22Rv1 (cell line): ENCODE measurements around the gene TSPAN4.
A peak's percentile ranks its signal among the peaks of the same experiment; 100 is the strongest.

ENCODE experiments used
- H3K27ac ChIP-seq: fragments of 450-650 bp; 2 replicates; pipeline ENCODE4 v1.5.1; 2017
- ZFX ChIP-seq: fragments of 450-650 bp; IDR thresholded peaks from 2 replicates; pipeline ENCODE4 v1.6.1; 2017; ENCODE audit warnings: antibody characterized with exemption, borderline replicate concordance
- TF ChIP-seq, protein P1 (sequence below): fragments of 450-650 bp; IDR thresholded peaks from 2 replicates; pipeline ENCODE4 v1.5.1; 2017; ENCODE audit warnings: mild to moderate bottlenecking

Gene TSPAN4

DNA sequence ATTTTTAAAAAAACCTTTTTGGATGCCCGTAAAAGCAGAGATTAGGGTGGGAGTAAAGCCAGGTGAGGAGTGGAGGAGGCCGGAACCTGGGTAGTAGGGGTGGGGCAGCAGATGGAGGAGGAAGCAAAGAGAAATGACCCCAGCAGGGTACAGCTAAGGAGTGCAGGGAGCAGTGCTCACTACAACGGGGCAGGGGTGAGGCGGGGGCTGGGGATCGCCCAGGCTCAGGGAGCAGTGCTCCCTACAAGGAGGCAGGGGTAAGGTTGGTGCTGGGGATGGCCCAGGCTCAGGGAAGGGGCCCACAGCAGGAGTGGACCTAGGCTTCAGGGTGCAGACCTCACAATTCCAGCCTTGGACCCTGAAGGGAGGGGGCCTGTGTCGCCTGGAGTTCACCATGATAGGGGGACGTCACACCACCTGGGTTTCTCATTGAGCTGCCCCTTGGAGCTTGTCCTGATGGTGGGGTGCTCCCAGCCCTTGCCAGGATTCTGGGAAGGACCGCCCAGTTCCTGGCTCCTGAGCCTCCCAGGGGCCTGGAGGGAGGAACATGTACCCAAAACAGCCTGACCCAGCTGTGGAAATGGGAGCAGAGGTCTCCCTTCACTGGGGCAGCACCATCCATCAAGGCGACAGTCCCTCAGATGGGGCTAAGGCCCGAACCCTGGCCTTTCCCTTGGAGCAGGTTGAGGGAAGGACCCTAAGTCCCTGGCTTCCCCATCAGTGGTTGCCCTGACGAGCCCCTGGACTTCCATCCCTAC is 26.8 kb upstream of the TSPAN4 start:
- H3K27ac ChIP-seq, result peak overlapping the region; percentile 93; the same call in 1 of the 2 replicates
- TF ChIP-seq, protein P1, sequence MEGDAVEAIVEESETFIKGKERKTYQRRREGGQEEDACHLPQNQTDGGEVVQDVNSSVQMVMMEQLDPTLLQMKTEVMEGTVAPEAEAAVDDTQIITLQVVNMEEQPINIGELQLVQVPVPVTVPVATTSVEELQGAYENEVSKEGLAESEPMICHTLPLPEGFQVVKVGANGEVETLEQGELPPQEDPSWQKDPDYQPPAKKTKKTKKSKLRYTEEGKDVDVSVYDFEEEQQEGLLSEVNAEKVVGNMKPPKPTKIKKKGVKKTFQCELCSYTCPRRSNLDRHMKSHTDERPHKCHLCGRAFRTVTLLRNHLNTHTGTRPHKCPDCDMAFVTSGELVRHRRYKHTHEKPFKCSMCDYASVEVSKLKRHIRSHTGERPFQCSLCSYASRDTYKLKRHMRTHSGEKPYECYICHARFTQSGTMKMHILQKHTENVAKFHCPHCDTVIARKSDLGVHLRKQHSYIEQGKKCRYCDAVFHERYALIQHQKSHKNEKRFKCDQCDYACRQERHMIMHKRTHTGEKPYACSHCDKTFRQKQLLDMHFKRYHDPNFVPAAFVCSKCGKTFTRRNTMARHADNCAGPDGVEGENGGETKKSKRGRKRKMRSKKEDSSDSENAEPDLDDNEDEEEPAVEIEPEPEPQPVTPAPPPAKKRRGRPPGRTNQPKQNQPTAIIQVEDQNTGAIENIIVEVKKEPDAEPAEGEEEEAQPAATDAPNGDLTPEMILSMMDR, result no peak
- TF ChIP-seq ZFX, result no peak

DNA sequence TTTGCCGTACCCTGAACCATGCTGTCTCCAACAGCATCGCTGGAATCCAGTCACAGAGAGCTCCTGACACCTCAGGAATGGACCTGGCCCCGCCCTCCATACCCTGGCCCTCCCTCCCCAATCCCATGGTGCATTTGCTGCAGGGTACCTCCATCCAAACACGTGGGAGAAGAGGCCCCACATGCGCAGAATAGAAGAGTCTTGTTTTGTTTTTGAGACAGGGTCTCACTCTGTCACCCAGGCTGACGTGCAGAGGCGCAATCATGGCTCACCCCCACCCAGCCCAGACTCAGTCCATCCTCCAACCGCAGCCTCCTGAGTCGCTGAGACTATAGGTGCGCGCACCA is 26.2 kb upstream of the TSPAN4 start:
- TF ChIP-seq, protein P1, result no peak
- TF ChIP-seq ZFX, result no peak
- no peak overlapping the region for H3K27ac ChIP-seq

DNA sequence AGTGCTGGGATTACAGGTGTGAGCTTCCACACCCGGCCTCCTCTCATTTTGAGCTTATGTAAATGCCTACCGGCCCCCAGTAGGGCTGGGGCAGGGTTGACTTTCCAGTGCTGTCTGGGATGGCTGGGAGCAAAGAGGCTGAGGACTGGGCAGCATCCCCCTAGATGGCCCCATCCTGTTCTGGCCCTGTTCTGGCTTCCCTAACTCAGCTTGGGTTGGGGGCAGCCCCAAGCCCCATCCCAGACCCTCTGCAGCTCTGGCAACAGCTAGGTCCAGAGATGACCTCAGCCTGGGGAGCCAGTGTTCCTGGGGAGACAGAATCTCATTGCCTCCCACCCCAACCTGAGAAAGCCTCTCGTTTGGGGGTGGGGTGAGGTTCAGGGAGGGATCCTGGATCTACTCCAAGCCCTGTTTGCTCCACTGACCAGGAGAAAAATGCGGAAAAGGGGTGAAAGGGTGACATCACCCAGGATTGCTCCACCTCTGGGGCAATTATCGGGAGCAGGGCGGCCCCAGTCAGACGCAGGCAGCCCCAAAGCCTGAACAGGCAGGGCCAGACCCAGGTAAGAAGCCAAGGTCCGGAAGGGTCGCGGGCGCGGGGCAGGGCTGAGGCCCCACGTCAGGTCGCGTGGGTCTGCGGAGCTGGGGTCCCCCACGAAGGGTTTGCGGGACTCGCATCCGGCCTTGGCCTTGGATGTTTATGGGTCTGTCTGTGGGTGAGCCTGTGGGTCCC is 24.1 kb upstream of the TSPAN4 start, which contains the start of gene PNPLA2:
Gene PNPLA2, plus strand, starts transcription at position 519 of the 733 bp plus-strand sequence. CDS start 805 bp downstream, outside the sequence.
- TF ChIP-seq, protein P1, result no peak
- TF ChIP-seq ZFX, result no peak
- peak within 1 kb of the TSS; percentile 96 for H3K27ac ChIP-seq

DNA sequence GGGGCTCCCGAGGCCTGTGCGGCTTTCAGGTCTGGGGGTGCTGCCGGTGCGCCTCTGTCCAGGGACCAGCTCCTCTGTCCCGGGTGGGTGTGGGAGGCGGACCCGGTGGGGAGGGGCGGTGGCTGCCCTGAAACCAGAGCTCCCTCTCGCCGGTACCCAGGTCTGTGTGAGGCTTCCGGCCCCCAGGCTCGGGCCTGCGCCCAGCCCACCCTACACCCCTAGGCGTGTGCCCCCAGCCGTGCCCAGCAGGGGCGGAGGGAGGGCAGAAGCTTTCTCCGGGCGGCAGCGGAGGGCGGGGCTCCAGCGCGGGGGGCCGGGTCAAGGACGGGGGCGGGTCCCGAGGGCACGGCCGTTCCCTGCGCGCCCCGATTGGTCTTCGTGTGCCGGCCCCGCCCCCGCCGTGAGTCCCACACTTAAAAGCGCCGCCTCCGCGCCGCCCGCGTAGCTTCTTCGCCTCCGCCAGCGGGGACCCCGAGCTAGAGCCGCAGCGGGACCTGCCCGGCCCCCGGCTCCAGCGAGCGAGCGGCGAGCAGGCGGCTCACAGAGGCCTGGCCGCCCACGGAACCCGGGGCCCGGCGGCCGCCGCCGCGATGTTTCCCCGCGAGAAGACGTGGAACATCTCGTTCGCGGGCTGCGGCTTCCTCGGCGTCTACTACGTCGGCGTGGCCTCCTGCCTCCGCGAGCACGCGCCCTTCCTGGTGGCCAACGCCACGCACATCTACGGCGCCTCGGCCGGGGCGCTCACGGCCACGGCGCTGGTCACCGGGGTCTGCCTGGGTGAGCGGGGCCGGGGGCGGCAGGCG is 23.3 kb upstream of the TSPAN4 start:
- TF ChIP-seq ZFX, result no peak
- peak overlapping the region; percentile 96 for H3K27ac ChIP-seq

DNA sequence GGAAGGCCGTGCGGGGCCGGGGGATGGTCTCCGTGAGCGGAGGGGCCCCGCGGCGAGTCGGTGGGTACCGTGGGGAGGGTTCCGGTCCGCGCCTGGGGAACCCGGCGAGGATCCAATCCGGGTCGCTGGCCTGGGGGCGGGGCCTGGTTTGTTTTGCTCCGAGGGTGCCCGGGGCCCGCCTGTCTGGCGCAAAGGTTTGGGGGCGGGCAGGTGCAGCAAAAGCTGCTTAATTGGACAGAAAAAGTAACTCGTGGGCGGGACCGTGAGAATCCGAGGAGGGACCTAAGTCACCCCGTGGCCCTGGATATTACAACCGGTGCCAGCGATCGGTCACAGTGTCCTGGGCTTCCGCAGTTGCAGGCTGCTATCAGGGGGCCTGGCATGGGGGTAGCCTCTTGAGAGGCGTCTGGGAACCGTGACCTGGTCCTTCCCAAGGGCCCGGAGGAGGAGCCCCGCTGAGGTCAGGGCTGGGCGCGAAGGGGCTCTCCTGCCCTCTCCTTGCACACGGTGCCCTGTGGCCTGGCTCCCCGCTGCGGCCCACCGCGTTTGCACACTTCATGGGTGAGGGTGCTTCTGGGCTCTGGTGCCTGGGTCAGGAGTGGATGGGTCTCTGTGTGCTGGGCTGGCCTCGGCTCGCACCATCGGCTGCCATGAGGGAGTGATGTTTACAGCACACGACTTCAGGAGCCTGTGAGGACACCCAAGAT is 22.6 kb upstream of the TSPAN4 start:
- H3K27ac ChIP-seq, result peak overlapping the region; percentile 96
- TF ChIP-seq ZFX, result no peak

DNA sequence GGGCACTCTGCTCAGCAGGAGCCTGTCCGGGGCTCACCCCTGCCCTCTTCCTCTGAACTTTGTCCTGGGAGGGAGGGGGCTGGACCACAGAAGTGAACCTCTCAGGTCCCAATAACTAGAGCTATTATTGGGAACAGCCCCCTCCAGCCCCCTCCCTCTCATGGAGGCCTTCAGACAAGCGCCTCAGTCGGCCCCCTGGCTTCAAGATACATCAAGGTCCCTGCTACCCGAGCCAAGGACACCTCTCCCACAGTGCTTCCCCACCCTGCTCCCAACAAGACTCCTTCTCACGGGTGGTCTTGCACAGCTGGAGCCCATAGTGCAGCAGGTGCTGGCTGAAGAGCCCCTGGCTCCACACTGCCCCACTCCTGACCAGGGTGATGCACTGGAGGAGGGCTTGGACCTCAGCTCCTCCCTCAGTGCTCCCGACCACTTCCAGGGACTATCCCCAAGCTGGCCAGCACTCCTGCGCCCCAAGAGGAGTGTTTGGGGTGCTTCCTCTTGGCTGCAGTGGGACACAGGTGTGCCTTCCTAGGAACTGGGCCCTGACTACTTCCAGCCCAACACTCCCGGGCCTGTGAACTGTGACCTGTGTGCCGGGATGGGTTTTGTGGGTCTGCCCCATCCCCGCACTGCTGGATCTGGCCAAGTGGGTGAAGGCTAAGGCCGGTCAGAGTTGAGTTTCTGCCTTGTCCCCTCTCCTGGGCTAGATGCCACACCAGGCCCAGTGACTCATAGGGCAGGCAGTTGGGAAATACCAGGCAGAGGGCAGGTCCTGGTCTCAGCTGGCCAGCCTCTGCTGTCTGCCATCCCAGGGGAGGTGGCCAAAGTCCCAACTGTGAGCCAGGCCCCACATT is 21.8 kb upstream of the TSPAN4 start:
- TF ChIP-seq, protein P1, result no peak
- no peak for TF ChIP-seq ZFX
- peak overlapping the region; percentile 96 for H3K27ac ChIP-seq

DNA sequence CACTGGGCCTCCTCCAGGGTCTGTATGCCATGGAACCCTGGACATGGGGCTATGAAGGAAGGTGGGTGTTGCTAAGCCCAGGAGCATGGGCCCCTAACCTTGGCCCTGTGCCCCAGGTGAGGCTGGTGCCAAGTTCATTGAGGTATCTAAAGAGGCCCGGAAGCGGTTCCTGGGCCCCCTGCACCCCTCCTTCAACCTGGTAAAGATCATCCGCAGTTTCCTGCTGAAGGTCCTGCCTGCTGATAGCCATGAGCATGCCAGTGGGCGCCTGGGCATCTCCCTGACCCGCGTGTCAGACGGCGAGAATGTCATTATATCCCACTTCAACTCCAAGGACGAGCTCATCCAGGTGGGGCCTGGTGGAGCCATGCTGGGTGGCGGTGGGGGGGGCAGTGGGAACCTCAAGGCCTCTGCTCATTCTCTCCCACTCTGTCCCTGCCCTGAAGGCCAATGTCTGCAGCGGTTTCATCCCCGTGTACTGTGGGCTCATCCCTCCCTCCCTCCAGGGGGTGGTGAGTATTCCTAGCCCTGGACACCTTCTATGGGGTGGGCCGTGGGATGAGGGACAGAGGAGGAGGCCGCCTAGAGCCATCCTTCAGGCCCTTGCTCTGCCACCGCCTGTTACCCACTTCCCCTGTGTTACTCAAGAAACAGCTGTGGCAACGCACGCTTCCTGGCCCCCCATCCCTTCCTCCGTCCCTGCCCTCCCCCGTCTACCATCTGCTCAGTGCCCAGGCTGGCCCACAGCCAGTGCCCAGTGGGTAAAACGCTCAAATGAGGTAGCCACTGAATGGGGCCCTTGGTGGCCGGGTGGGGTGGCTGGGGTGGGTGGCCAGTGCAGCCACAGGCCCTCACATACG is 20.9 kb upstream of the TSPAN4 start:
- H3K27ac ChIP-seq, result peak overlapping the region; percentile 96
- no peak for TF ChIP-seq ZFX
- TF ChIP-seq, protein P1, result no peak
